ENCODE data around the gene PKD2L1. TPM values are rescaled to one million over a fixed set of nuclear protein-coding genes. Genes with fewer than 3 reads are reported as not detected.

PKD2L1 gene
- total and polyA plus RNA-seq, 10 of the 15 experiments (the other 5 are each of a cell fraction or from before 2014, with no cell fraction given), result 0.05 to 0.17 (median 0.08) TPM; not detected in 6

- peaks cover 10% of the 10 kb centered on the region for H3K79me2 ChIP-seq (ENCODE audit: control insufficient read depth, insufficient read depth, low read length)
- POLR2A ChIA-PET, result interaction anchor here (0.5 to 3.2 kb wide), 7 partner anchors 17 to 706 kb away, joined by 3 to 47 read pairs (median 4); partner anchors contain the start of gene SCD
- peak; percentile 90 for TF ChIP-seq MLLT1 (IDR thresholded peaks at IDR 0.05)
- peak; percentile 54; the same call in 1 of the 2 replicates for TF ChIP-seq TCF3 (IDR thresholded peaks at IDR 0.05; ENCODE audit: borderline replicate concordance, insufficient read depth, low read depth, low read length)
- TF ChIP-seq ATF7 (IDR thresholded peaks at IDR 0.05; ENCODE audit: low read depth), result peak; percentile 73; the same call in 1 of the 2 replicates
- TF ChIP-seq CREM (IDR thresholded peaks at IDR 0.05; ENCODE audit: low read depth), result peak; percentile 28; the same call in 1 of the 2 replicates
- no peak for TF ChIP-seq CBFB (IDR thresholded peaks at IDR 0.05; ENCODE audit: low read depth)
- TF ChIP-seq PRDM15 (CRISPR knock-in tag; IDR thresholded peaks at IDR 0.05), result no peak
- no peak for TF ChIP-seq ZZZ3 (IDR thresholded peaks at IDR 0.05; ENCODE audit: control insufficient read depth, insufficient read length, low read depth)
- TF ChIP-seq RELA (IDR thresholded peaks at IDR 0.05; ENCODE audit: borderline replicate concordance, partially characterized antibody), result no peak
- TF ChIP-seq ZNF24 (IDR thresholded peaks at IDR 0.05), result no peak
- TF ChIP-seq NBN (IDR thresholded peaks at IDR 0.05), result peak; percentile 42
- peak; percentile 51; the same call in 1 of the 2 replicates for TF ChIP-seq IKZF1 (conservative IDR thresholded peaks at IDR 0.05)
- TF ChIP-seq TCF12 (IDR thresholded peaks at IDR 0.05; ENCODE audit: low read depth, low read length), result no peak
- peak; percentile 47 for TF ChIP-seq BCL3 (IDR thresholded peaks at IDR 0.05; ENCODE audit: borderline replicate concordance, insufficient read depth, low read depth, low read length, poor library complexity, severe bottlenecking)
- TF ChIP-seq RELB (IDR thresholded peaks at IDR 0.05; ENCODE audit: low read depth), result 0 out of 2 replicates have a peak, but pooled peaks have one; percentile 19
- 0 out of 2 replicates have a peak, but pooled peaks have one; percentile 17 for TF ChIP-seq EED (IDR thresholded peaks at IDR 0.05; ENCODE audit: low read depth)
Measured at GRCh38 chr10:100370714-100371481, 40.9 kb upstream of the PKD2L1 start.

More at GRCh38 chr10:100370714-100371481, 40.9 kb upstream of the PKD2L1 start:
- no peak overlapping the region for H3K27ac ChIP-seq (ENCODE audit: control insufficient read depth, insufficient read depth)
- H3K9me3 ChIP-seq (replicated peaks; ENCODE audit: control insufficient read depth, insufficient read depth, low read length), result no peaks in the 10 kb centered on the region
- BruUV-seq (replicated peaks), result no TSS peak
- CTCF ChIA-PET, result interaction anchor here (1.0 to 2.0 kb wide), 9 partner anchors 20 to 147 kb away, joined by 5 to 18 read pairs (median 6); partner anchors contain the start of gene SCD
- 62% methylated on average over 12 of the region's 12 CpGs for WGBS (ENCODE audit: insufficient coverage, insufficient replicate concordance, low lambda C conversion rate, missing lambda C conversion rate)
- intact Hi-C loops (cut with micrococcal nuclease; ENCODE audit: unreplicated experiment), result no loop called here
- RAD21 ChIA-PET (ENCODE audit: unreplicated experiment), result interaction anchor here (0.5 to 3.0 kb wide), 5 partner anchors 23 to 52 kb away, joined by 3 to 50 read pairs (median 5); partner anchors contain the start of gene SCD
- no peaks in the 10 kb centered on the region for H4K20me1 ChIP-seq (ENCODE audit: control insufficient read depth, insufficient read depth)
- DNase-seq (ENCODE audit: low read depth, low spot score), result peak; percentile 34
- SMC1A ChIA-PET (ENCODE audit: uncharacterized antibody, unreplicated experiment), result interaction anchor here (1.0 to 3.4 kb wide), 7 partner anchors 11 to 61 kb away, joined by 3 to 76 read pairs (median 4); partner anchors contain the start of gene SCD
- FAIRE-seq, result no peak
- H3K4me2 ChIP-seq (ENCODE audit: control insufficient read depth, insufficient read depth), result peak overlapping the region; percentile 15; the same call in 1 of the 2 replicates
- H3K4me1 ChIP-seq (ENCODE audit: control insufficient read depth, insufficient read depth, low read length), result peaks cover 21% of the 10 kb centered on the region
- no peaks in the 10 kb centered on the region for H3K27me3 ChIP-seq (replicated peaks in 1 of 2; ENCODE audit: control insufficient read depth in 2 of 2, insufficient read depth in 2 of 2, low read length in 1 of 2)
- H3K4me3 ChIP-seq, result no peak overlapping the region
- in situ Hi-C loops (cut with MboI), result no loop called here
- H3K36me3 ChIP-seq (ENCODE audit: control insufficient read depth in 2 of 2, insufficient read depth in 2 of 2, low read length in 1 of 2), result no peaks in the 10 kb centered on the region
- ATAC-seq, result peak; percentile 15
- peak overlapping the region; percentile 42 for H2AFZ ChIP-seq (ENCODE audit: control insufficient read depth, low read depth, low read length)
- H3K9ac ChIP-seq (ENCODE audit: control insufficient read depth, insufficient read depth, low read length), result no peak overlapping the region
